Fibroblast of skin of back (primary cell): Measurements from ENCODE around the gene CD300E.
"Not testable (repeated sequence)": the region's sequence is repeated elsewhere in the genome, so short reads cannot be mapped to it uniquely, and the experiment has no call there.

Experiments used
- DNase-seq: peaks from one replicate; pipeline ENCODE4 v3.0.0-alpha.2; 2013

Gene CD300E

DNA sequence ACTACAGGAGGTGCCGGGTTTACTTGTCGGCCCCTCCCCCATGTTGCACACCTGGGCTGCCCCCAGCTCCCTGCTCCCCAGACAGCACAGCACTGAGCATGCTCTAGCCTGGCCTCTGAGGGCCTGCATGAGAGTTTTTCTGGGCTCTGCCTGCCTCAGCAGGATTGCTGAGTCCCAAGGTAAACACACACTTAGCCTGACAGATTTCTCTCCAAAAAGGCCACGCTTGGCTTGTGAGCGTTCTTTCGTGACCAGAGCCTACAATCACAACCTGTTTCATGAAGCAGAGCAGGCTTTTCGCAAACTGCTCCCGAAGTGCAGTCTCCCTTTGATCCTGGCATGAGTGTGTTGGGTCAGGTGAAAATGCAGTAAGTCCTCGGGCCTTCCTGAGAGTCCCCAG, 9.8 kb upstream of the CD300E start:
- DNase-seq: no peak

DNA sequence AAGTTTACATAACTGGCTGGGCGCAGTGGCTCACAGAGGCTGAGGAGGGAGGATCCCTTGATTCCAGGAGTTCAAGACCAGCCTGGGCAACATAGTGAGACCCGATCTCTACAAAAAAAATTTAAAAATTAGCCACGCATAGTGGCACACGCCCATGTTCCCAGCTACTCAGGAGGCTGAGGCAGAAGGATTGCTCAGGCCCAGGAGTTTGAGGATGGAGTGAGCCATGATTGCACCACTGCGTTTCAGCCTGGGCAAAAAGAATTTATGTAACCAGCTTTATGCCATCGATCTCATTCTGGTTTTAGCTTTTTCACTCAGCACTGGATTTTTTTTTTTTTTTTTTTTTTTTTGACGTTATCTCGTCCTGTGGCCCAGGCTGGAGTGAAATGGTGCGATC, 9.1 kb upstream of the CD300E start:
- no peak for DNase-seq

DNA sequence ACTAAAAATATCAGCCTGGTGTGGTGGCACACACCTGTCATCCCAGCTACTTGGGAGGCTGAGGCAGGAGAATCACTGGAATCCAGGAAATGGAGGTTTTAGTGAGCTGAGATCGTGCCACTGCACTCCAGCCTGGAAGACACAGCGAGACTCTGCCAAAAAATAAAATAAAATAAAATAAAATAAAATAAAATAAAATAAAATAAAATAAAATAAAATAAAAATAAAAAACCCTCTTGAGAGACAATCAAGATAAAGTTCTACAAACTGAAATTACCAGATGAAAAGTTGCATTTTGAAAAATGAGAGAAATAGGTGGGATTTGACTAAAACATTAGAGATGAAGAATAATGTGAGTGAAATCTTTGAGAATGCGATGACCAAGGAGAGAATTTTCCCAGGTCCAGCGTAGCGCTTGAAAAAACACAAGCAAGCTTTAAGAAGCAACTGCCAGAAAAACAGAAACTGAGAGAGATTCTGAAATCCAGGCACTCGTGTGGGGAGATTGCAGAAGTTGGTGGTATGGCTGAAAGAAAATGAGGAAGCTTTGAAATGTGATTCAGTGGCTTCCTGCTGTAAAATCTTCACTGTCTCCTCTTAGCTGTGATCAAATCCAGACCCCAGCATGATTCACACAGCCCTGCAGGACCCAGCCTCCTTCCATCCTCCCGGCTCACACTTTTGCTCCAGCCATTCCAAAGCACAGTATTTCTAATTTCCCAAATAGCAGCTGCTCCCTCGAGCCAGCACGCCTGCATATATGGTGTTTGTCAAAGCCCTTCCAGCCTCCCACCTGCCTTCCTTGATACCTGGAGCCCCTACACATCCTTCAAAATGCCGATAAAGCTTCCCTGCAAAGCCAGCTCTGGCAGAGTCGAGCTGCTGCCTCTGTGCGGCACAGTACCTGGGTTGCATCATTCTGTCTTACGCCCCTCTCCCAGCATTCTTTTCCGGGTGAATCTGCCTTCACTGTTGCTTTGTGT, 8.2 kb upstream of the CD300E start:
- peak; percentile 9 for DNase-seq

DNA sequence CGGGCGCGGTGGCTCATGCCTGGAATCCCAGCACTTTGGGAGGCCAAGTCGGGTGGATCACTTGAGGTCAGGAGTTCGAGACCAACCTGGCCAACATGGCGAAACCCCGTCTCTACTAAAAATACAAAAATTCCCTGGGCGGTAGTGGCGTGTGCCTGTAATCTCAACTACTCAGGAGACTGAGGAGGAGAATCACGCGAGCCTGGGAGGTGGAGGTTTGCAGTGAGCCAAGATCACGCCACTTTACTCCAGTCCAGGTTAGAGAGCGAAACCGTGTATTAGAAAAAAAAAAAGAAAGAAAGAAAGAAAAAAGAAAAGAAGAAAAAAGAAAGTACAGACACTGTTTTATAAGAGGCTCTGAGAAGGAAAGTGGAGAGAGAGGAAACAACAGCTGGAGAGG, 6.7 kb upstream of the CD300E start:
- DNase-seq: not testable (repeated sequence)

DNA sequence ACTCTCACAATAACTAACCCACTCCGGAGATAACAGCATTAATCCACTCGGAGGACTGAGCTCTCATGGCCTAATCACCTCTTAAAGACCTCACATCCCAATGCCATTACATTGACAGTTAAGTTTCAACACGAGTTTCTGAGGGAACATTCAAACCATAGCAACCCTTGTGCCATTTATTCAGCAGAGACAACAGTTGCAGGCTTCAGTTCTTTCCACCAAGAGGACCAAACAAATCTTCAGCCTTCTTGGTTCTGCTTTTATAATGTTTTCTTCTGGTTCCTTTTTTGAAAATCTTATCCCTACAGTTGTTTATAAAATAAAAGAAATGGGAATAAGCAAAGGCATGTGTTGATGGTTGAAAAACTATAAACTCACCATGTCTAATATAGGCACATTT, 2.1 kb upstream of the CD300E start:
- no peak for DNase-seq

DNA sequence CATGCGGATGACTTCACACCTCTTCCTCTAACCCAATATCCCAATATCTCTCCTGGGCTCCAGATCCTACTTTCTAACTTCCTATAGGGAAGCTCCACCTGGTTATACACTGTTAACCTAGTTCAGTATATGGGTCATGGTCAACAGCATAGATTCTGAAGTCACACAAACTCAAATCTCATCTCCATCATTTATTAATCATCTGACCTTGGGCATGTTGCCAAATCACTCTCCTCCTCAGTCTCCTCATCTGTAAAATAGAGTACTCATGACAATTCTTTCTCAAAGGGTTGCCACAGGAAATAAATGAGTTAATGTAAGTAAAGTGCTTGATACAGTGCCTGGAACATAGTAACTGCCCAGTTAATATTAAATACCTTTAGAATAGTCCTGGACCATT, 593 bp upstream of the CD300E start:
- no peak for DNase-seq

DNA sequence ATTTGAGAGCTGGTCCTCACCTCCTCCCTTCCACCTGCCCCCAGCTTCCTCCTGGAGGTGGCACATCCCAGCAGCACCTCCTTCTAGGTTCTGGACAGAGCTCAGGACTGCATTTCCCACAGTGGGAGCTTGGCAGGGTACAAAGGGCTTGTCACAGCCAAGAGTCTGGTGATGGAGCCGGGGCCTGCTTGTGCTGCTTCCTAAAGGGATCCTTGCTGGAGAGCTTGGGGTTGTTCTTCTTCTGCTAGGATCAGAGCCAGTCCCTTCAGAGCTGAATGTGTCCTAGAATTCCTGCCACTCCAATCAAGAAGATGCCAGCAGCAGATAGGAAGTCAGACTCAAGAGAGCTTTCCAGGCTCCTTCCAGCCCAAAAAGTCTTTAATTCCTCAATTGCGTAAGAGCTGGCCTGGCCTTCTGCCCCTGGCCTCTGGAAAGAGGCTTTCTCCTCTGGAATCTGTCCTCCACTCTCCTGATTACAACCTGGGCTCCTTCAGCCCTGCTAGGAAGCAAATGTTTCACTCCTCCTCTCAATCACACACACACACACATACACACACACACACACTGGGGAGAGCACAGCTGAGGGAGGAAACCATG, 4.4 kb downstream of the CD300E start:
- DNase-seq: no peak

DNA sequence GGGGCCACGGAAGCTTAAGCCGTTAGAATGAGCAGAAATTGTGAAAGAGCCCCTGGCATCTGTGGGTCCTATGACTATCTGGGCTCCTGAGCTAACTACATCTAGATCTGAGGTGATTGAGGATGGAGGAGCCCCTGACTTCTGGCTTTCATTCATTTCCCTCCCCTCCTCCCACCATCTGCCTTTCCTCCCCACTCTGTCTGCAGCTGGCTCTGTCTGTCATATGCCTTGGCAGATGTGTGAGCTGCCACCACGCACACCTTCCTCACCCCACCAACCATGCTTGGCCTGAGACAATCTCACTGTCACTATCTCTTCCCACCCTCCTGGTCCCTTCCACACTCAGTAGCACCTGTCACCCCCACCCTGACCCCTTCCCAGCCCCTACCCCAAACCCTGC, 5.1 kb downstream of the CD300E start:
- DNase-seq: no peak

DNA sequence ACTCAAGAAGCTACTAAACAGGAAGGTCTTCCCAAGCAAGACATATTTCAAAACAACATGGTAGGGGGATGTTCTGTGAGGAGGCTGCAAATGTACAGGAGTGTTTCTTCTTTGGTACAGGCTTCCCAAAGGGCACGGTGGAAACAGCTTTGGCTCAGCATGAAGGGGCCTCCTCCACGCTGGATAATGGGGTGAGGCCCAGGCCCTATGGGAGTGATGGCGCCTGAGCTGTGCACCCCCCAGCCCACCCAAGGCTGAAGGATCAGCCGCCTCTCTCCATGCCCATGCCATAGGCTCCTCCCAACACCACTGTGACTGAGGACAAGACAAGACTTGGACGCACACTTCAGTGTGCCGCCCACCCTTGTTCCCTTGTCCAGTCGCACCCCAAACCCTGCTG, 6.8 kb downstream of the CD300E start:
- no peak for DNase-seq

DNA sequence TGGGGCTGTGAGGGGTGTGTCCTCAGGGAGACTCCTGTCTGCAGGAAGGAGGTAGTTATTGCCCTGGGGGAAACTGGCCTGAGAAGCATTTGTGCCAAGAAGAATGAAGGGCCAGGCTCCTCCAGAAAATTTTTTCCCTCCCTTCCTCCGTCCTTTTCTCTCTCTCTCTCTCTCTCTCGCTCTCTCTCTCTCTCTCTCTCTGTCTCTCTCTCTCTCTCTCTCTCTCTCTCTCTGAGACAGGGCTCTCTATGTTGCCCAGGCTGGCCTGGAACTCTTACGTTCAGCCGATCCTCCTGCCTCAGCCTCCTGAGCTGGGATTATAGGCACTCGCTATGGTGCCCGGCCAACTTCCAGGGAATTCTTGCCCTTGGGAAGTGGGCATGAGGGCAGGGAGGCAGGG, 11.5 kb downstream of the CD300E start:
- DNase-seq: no peak

DNA sequence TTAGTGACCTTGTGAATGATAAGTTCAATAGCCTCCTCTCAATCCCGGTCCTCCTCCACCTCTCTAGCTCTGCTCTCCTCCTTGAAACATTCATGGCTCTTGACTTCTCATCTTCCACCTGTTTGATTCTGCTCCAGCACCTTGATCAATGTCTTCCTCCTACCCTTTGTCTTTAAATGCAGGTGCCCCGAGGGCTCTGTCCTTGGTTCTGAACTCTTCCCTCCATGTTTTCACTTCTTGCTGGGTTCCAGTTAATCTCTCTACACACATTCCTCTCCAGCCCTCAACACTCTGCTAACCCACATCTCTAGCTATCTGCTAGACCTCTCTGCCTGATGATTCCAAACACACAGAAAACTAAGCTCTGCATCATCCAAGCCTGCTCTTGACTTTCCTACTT, 13.4 kb downstream of the CD300E start:
- no peak for DNase-seq

DNA sequence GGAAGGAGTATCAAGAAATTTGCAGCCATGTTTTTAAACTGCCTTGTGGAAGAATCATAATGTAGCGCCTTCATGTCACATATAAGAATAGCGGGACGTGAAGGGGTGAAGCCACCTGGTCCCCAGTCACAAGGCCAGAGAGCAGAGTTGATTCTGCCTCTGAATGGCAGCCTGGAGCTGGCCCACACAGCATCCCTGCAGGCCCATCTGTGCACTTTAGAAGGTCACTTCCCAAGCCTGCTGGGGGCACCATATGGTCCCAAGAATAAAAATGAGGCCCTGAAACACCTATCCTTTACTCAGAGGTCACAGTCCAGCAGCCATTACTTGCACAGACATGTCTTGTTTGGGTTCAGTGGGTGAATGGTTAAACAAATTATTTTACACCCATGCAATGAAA, 15.0 kb downstream of the CD300E start:
- no peak for DNase-seq

DNA sequence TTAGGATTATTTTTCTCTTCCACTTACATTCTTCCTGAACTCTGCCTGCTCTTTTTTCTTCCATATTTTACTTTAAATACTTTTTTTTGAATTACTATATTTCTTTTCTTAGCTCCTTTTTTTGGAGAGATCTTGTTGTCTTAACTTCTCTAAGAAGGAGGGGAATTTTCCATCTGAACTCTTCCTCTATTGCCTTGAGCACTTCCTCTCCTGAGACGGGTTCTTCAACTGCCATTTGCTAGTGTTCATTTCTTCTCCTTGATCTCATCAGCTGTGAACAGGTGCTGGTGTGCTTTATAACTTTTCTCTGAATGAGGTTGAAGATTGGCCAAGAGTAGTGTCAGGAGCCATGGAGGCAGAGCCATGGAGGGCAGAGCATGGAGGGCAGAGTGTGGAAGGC, 16.3 kb downstream of the CD300E start:
- DNase-seq: no peak

DNA sequence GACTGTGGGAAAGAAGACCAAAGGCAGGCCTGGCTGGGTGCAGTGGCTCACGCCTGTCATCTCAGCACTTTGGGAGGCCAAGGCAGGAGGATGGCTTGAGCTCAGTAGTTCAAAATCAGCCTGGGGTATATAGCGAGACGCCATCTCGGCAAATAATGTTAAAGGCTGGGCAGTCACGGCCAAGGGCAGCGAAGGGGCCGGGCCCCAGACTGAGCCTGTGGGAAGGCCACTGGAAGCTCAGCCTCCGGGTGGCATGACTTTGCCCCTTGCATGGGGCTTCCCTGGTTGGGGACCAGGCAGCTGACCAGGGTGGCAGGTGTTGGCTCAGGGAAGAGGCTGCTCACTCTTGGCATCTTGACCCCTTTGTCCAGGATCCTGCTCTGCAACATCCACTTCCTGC, 17.5 kb downstream of the CD300E start:
- DNase-seq: no peak

DNA sequence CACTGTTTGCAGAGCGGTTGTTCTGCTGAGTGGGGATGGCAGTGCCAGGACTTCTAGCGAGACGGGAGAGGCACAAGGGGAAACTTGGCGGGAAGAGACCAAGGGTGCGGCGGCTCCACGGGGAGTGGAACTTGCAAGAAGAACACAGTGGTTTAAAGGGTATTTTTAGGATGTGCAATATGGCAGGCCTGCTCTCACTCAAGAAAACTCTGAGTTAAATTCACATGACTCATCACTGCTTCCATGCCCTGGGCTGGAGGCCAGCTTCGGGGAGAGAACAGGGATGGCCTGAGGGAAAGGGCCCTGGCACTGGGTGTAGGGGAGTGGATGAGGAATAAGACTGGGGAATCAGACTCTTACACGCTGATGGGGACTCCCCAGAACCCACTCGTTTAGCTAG, 18.2 kb downstream of the CD300E start:
- peak; percentile 69 for DNase-seq

DNA sequence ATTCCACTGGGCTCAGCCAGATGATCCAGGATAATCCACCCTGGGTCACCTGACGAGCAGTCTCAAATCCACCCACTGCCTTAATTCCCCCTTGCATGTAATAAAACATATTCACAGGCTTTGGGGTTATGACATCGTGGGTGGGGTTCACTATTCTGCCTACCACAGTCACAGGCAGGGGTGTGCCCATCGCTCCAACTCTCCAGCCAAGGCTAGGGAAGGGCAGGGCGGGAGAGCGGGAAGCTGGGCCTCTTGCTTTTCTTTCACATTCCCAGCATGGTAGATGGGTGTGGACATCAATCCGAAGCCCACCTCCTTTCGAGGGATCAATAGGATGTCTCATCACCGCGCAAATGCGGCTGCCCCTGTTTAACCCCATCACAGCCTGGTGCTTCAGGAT, 18.8 kb downstream of the CD300E start:
- no peak for DNase-seq

DNA sequence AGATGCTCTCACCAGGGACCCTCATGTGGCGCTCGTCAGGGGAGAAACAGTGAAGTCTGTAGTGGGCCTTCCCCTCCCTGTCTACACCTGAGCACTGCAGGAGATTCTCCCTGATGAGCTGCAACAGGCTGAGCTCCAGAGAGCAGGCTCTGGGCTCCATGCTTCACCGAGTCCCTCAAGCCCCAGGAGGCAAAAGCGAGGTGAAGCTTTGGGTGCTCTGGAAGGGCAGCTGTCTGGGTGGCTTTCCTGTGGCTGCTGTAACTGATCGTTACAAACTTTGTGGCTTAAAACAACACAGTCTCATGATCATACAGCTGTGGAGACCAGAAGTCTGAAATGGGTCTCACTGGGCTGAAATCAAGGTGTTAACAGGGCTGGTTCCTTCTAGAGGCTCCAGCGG, 19.3 kb downstream of the CD300E start:
- DNase-seq: no peak

DNA sequence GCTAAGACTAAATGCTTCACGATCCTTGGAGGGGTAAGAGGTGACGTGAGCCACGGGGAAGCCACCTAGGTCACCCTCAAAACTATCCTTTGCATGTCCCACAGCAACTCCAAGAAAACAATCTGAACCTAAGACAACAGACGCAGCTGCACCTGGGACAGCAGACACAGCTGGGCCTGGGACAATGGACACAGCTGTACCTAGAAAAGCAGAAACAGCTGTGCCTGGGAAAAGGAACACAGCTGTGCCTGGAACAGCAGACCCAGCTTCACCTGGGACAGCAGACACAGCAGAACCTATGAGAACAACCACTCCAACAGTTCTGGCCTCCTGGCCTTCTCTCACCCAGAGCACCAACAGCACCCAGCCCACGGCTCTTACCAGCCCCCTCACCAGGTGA, 19.8 kb downstream of the CD300E start:
- no peak for DNase-seq

DNA sequence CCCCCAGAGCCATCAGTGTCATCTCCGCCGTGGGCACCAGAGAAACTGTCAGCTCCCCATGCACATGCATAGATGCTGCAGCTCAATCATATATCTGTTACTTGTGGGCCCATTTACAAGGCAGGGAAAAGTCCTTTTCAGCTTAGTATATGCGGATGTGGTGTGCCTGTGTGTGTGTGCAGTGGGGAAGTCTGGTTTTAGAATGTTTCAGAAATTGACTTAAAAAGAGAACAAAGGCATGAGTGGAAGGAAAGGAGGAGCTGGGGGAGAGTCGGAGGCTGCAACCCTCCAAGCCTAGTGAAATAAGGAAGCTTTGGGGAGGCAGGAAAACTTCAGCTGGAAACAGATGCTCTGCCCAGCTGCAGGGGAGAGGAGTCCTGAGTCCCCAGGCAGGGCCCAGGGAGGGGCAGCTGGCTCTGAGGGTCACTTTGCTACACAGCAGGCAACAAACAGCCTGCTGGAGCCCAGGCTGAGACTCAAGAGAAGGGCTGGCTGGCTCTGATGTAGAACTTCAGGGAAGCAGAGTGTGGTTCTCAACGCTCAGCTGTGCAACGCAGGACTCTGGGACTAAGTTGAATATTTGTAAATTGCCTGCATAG, 20.4 kb downstream of the CD300E start:
- DNase-seq: no peak

DNA sequence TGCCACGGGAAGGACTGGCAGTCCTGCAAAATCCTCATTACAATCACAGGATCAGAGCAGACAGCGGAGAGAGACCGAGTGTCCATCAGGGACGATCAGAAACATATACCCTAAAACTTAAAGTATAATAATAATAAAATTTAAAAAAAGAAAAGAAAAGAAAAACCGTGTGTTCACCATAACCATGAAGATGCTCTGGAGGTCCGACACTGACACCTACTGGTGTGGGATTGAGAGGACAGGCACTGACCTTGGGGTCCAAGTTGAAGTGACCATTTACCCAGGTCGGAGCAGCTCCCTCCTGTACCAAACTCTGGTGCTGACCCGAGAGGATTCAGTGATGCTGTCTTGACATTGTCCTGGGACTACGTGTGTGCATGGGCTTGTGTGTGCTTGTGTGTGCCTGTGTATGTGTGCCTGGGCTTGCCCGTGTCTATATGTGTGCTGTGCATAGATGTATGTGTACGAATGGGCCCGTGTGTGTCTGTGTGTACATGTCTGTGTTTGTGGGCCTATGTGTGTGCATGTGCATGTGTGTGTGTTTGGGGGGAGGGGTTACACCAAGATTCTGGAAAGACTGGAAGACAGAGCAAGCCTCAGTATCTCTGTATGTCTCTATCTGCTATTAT, 21.5 kb downstream of the CD300E start:
- peak; percentile 22 for DNase-seq

DNA sequence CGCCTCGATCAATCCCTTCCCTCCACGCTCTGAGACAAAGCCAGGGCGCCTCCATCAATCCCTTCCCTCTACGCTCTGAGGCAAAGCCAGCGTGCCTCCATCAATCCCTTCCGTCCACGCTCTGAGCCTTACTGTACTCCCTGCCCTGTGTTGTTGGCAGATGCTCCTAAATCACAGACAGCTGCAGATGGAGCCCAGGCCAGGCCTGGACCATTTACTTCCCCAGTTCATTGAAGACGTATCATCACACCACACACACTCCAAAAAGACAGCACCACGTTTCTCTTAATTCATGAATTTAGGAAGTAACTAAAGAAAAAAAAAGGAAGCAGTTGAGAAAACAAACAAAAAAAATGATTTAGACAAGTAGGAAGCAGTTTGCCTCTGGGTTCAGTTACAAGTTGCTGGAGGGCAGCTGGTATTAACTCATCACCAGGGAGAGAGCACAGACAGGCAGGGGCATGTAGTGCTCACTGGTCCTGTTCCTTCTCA, 24.0 kb downstream of the CD300E start:
- DNase-seq: no peak

DNA sequence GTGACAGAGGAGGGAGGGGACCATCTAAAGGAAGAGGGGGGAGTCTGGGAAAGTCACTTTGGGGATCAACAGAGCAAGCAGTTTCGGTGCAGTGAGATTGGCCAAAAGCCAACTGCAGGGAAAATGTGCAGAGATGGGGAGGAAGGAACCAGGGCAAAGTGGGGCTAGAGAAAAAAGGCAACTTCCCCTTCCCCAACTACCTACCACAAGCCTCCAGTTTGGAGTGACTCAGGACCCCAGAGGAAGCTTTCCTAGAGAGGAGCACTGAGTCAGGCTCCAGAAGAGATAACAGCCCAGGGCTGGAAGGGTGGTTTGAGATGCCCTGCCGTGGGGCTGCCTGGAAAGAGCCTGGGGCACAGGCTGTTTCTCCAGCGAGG, 24.5 kb downstream of the CD300E start:
- DNase-seq: no peak

DNA sequence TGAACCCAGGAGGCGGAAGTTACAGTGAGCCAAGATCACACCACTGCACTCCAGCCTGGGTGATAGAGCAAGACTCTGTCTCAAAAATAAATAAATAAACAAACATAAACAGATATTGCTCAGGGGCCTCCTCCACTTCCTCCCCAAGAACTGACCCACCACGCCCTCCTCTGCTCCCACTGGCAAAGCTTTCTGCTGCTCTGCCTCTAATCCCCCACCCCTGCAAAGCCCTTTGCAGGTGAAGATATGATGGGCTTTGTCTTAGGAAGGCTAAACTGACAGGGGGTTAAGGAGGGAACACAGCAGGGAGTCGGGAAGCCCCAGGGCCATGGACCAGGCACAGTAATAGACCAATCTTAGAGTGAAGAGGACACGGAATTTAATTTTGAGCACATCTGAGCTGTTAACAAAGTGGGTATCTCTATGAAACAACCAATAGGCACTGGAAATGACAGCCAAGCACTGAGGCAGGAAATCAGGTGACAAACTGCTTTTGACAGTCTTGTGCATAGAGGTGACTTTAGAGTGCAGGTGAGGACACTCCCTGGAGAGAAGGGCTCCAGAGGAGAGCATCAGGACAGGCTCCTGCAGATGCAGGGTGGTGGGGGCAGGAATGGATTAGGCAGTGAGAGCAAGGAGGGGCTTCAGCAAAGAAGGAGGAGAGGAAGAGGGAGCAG, 25.1 kb downstream of the CD300E start:
- no peak for DNase-seq
